ENCODE measurements around the gene SYT9.

SYT9 gene

DNA sequence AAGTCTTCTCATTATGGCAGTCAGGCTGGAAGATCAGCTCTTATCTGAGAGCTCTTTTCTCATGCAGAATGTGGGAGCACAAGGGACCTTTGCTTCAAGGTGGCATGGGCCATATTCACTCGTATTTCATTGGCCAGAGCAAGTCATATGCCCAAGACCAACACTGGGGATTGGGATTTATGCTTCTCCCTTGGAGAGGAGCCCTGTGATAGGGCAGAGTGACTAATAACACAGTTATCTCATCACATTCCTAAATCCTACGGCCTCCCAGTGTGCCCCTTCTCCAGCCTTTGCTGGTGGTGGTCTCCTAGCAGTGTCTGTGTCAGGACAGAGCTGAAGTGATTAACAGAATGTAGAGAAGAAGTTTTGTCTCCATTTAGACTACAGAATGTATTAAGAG, 48.6 kb downstream of the SYT9 start:
- in situ Hi-C loops (cut with MboI; ENCODE audit: low pct_unique_long_range_greater_than_20kb, low sequenced_read_pairs, unreplicated experiment) = no loop called here
- no peak for DNase-seq (ENCODE audit: low spot score)
- TF ChIP-seq, protein P1, sequence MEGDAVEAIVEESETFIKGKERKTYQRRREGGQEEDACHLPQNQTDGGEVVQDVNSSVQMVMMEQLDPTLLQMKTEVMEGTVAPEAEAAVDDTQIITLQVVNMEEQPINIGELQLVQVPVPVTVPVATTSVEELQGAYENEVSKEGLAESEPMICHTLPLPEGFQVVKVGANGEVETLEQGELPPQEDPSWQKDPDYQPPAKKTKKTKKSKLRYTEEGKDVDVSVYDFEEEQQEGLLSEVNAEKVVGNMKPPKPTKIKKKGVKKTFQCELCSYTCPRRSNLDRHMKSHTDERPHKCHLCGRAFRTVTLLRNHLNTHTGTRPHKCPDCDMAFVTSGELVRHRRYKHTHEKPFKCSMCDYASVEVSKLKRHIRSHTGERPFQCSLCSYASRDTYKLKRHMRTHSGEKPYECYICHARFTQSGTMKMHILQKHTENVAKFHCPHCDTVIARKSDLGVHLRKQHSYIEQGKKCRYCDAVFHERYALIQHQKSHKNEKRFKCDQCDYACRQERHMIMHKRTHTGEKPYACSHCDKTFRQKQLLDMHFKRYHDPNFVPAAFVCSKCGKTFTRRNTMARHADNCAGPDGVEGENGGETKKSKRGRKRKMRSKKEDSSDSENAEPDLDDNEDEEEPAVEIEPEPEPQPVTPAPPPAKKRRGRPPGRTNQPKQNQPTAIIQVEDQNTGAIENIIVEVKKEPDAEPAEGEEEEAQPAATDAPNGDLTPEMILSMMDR (IDR thresholded peaks at IDR 0.05; ENCODE audit: extremely low read depth, insufficient read depth, missing control alignments) = no peak

DNA sequence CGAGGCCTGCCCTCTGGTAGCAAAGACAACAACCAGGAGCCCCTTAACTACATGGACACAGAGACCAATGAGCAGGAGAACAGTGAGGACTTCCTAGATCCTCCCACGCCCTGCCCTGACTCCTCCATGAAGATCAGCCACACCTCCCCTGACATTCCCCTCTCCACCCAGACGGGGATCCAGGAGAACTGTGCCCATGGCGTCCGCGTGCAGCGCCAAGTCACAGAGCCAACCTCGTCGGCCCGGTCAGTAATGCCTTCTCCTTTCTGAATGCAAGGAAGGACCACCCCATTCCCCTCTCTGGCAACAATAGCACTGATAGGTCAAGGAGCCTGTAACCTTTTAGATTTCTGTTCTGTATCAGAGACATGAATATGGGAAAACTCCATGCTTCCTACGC, 51.4 kb downstream of the SYT9 start:
- TF ChIP-seq, protein P1 (IDR thresholded peaks at IDR 0.05; ENCODE audit: extremely low read depth, insufficient read depth, missing control alignments) = no peak
- in situ Hi-C loops (cut with MboI; ENCODE audit: low pct_unique_long_range_greater_than_20kb, low sequenced_read_pairs, unreplicated experiment) = no loop called here
- DNase-seq (ENCODE audit: low spot score) = no peak

DNA sequence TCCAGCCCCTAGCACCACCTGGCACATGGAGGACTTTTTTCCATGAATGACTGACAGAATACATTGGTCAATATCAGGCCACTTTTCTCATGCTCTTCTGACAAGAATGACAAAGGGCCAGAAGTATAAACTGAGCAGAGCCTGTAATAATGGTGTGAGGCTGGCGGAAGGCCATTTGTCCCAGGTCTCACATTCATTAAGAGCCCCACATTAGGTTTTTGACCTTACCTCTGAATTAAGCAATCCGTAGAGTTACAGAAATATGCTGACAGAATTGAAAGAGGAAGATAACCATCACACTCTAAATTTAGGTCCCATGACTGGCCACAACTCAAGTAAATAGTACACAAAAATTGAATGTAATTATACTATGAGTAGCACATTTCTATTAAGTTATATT, 55.2 kb downstream of the SYT9 start:
- in situ Hi-C loops (cut with MboI; ENCODE audit: low pct_unique_long_range_greater_than_20kb, low sequenced_read_pairs, unreplicated experiment) = no loop called here
- DNase-seq (ENCODE audit: low spot score) = no peak

DNA sequence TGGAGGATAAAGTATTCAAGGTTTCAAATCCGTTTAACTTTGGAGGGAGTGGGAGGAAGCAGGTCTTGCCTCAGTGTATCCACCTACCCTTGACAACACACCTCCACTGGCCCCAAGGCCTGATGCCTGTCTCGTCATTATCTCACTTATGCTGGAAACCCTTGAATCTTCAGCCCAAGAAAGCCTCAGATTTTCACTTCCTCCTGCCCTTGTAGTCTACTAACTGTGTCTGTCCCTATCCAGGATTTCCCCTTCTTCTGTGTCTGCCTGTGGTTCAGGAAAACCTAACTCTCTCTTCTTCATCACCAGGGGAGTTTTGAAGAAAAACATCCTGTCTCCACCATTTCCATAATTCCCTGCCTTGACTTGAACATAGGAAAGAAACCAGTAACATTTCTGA, 56.1 kb downstream of the SYT9 start:
- in situ Hi-C loops (cut with MboI; ENCODE audit: low pct_unique_long_range_greater_than_20kb, low sequenced_read_pairs, unreplicated experiment) = no loop called here
- TF ChIP-seq, protein P1 (IDR thresholded peaks at IDR 0.05; ENCODE audit: extremely low read depth, insufficient read depth, missing control alignments) = no peak
- DNase-seq (ENCODE audit: low spot score) = peak; percentile 23

More for the DNA sequence above, 55.2 kb downstream of the SYT9 start:
- TF ChIP-seq, protein P1 (IDR thresholded peaks at IDR 0.05; ENCODE audit: extremely low read depth, insufficient read depth, missing control alignments) = no peak

DNA sequence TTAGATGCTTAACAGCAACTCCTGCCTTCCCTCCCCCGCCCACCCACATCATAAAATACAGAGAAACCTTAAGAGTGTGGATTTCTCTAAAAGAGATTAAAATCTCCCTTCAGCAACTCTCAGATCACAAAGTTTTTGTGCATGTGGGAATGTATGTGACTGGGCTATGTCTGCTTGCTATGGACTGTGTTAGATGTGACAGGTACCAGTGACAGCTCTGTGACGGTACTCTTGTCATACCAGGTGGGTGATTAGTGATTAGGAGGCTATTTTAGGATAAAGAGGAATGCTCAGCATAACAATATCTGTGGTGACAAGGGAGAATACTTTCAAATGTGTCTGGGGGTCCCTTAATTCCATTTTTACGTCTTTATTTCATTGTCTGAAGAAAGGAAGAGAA, 60.2 kb downstream of the SYT9 start:
- no peak for DNase-seq (ENCODE audit: low spot score)
- in situ Hi-C loops (cut with MboI; ENCODE audit: low pct_unique_long_range_greater_than_20kb, low sequenced_read_pairs, unreplicated experiment) = no loop called here
- TF ChIP-seq, protein P1 (IDR thresholded peaks at IDR 0.05; ENCODE audit: extremely low read depth, insufficient read depth, missing control alignments) = no peak

DNA sequence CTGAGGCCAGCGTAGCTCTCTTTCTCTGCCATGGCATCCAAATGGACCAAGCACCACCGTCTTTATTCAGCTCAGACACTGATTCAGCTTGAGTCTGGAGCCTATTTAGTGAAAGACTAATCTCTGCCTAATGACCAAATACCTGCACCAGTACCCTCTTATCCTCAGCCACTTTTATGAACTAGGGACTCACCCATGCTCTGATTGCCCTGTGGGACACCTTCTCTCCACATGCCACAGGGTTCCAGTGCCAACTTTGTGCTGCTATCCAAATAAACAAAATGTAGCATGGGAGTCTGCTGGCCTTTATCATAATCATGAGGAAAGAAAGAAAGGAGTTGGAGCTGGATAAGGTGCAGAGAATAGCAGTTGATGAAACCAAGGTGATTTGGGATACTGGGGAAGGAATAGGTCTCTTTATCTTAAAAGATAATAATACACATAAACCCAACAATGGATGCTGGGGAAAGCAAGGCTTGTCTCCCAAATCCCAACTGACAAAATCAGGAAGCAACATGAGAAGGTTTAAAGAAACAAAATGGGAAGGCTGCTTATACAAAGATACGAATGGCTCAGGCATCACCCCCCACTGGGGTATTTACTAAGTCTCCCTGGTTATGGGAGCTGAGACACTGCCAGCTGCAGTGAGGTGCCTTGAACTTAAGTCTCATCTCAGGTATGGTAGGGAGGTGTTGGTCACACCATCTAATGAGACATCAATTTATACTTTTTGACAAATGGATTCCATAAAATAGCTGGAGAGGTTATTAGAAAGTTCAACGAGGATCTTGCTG, 63.3 kb downstream of the SYT9 start:
- in situ Hi-C loops (cut with MboI; ENCODE audit: low pct_unique_long_range_greater_than_20kb, low sequenced_read_pairs, unreplicated experiment) = no loop called here
- TF ChIP-seq, protein P1 (IDR thresholded peaks at IDR 0.05; ENCODE audit: extremely low read depth, insufficient read depth, missing control alignments) = no peak

More for the DNA sequence above, 63.3 kb downstream of the SYT9 start:
- no peak for DNase-seq (ENCODE audit: low spot score)

All from GM13977 (cell line).